ENCODE results near the gene CCND1.

DNA sequence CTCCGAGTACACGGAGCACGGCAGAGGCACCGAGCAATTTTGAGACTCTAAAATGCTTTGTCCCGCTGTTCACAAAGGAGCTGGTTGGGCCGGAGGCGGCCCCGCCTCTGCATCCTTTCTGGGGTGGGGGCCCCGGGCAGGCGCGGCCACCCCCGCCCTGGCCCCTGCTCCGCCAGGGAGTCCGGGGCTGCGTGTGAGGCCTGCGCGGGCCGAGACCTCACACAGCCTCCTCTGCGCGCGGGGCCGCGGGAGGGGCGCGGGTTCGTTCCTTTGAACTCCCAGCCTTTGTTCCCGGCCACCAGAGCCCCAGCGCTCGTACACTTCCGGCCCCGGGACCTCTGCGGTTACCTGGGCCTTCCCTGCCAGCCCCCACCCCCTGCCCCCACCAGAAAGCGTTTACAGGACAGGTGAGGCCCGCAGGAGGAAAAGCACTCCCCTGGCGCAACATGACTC lies 61.3 kb downstream of the CCND1 start:
- TF ChIP-seq, protein P1, sequence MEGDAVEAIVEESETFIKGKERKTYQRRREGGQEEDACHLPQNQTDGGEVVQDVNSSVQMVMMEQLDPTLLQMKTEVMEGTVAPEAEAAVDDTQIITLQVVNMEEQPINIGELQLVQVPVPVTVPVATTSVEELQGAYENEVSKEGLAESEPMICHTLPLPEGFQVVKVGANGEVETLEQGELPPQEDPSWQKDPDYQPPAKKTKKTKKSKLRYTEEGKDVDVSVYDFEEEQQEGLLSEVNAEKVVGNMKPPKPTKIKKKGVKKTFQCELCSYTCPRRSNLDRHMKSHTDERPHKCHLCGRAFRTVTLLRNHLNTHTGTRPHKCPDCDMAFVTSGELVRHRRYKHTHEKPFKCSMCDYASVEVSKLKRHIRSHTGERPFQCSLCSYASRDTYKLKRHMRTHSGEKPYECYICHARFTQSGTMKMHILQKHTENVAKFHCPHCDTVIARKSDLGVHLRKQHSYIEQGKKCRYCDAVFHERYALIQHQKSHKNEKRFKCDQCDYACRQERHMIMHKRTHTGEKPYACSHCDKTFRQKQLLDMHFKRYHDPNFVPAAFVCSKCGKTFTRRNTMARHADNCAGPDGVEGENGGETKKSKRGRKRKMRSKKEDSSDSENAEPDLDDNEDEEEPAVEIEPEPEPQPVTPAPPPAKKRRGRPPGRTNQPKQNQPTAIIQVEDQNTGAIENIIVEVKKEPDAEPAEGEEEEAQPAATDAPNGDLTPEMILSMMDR (conservative IDR thresholded peaks at IDR 0.05; ENCODE audit: low read depth, low read length): no peak
- no peak for TF ChIP-seq EZH2 (IDR thresholded peaks at IDR 0.05; ENCODE audit: borderline replicate concordance, low read depth, low read length, poor library complexity, severe bottlenecking)

Measured in A673 (cell line).